ENCODE measurements around the gene IL12RB1.

DNA sequence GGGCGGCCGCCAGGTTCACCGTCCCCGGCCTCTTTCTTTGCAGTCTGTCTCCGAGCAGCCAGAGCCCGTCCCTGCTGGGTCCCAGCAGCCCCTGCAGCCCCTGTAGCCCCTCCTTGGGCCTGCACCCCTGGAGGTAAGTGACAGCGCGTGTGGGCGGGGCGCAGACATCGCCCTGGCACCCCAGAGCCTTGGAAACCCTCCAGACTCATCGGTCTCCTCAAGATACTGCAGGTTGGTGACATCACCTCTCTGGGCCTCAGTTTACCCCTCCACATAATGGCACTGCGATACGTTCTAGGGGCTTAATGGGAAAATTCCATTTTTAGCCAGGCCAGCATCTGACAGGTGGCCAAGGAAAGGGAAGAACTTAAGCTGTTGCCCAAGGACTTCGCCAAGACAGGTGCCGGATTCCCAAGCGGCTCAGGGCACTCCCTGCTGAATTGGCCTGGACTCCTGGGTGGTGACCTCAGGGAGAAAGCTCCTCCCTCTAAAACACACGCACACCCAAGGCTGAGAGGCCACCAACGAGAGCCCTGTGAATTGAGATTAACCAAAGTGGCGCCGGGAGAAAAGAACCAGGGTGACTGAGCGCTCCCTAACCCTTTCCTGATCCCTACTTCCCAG, 24.0 kb upstream of the IL12RB1 start:
- TF ChIP-seq CTCF (IDR thresholded peaks at IDR 0.05; ENCODE audit: poor library complexity) (no peak), EZH2 (IDR thresholded peaks at IDR 0.05; ENCODE audit: borderline replicate concordance) (no peak), EZH2phosphoT487 (IDR thresholded peaks at IDR 0.05; ENCODE audit: low read depth, severe bottlenecking, unreplicated experiment) (no peak)

Measured in hepatocyte (in vitro differentiated cells).